Activated naive CD4-positive, alpha-beta T cell treated with anti-CD3 and anti-CD28 coated beads, Interleukin-2, amount 50 U/mL, for 24 hours (primary cell): ENCODE data around the gene FLNB.
"Not testable (repeated sequence)": the region's sequence is repeated elsewhere in the genome, so short reads cannot be mapped to it uniquely, and the experiment has no call there.

ENCODE experiments used
- H3K27ac Mint-ChIP-seq: one replicate; pipeline ENCODE4 v1.8.0; 2021; ENCODE audit warnings: mild to moderate bottlenecking, mixed read lengths
- H3K27me3 Mint-ChIP-seq: one replicate; pipeline ENCODE4 v1.8.0; 2021; ENCODE audit warnings: mixed read lengths
- H3K36me3 Mint-ChIP-seq: one replicate; pipeline ENCODE4 v1.8.0; 2021; ENCODE audit warnings: mixed read lengths
- H3K4me1 Mint-ChIP-seq: one replicate; pipeline ENCODE4 v1.8.0; 2021; ENCODE audit warnings: mixed read lengths
- H3K4me3 Mint-ChIP-seq: one replicate; pipeline ENCODE4 v1.8.0; 2021; ENCODE audit warnings: mild to moderate bottlenecking, mixed read lengths
- H3K9me3 Mint-ChIP-seq: one replicate; pipeline ENCODE4 v1.8.0; 2021; ENCODE audit warnings: mixed read lengths

The FLNB gene

DNA sequence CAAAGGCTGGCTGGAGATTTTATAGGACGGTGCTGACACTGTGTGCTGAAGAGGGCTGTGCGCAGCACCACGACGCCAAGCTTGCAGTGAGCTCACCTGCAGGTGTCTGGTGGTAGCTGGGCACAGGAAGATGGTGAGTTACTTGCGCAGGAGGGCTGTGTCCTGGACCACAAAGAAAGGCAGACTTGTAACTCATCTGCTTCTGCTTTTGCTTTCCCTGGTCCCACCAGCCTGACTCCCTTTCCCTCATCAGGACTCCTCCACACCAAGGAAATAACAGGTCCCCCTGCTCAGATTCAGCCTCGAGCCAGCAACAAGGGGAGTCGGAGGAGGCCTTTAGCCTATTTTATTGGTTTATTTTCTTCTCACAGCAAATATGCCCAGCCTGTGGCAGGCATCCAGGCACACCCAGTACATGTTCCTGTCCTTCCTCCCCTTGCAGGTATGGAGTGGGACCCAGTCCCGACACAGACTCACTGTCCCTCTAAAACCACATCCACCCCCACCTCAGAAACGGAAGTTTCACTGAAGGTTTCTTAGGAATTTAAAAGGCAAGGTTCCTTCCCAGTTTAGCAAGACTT lies 35.6 kb upstream of the FLNB start:
- H3K36me3 Mint-ChIP-seq = no peaks in the 10 kb centered on the region
- H3K9me3 Mint-ChIP-seq = no peaks in the 10 kb centered on the region
- H3K27me3 Mint-ChIP-seq = no peaks in the 10 kb centered on the region
- H3K27ac Mint-ChIP-seq = peak overlapping the region; percentile 8
- H3K4me1 Mint-ChIP-seq = peaks cover 16% of the 10 kb centered on the region
- no peak overlapping the region for H3K4me3 Mint-ChIP-seq

GRCh38 chr3:57973715-57974477 lies 34.3 kb upstream of the FLNB start:
- H3K9me3 Mint-ChIP-seq = no peaks in the 10 kb centered on the region
- no peak overlapping the region for H3K27ac Mint-ChIP-seq

GRCh38 chr3:57974796-57975388 lies 33.3 kb upstream of the FLNB start:
- H3K36me3 Mint-ChIP-seq = no peaks in the 10 kb centered on the region
- H3K4me1 Mint-ChIP-seq = peaks cover 7% of the 10 kb centered on the region
- no peaks in the 10 kb centered on the region for H3K27me3 Mint-ChIP-seq
- no peak overlapping the region for H3K27ac Mint-ChIP-seq
- H3K4me3 Mint-ChIP-seq = no peak overlapping the region
- no peaks in the 10 kb centered on the region for H3K9me3 Mint-ChIP-seq

More at GRCh38 chr3:57973715-57974477, 34.3 kb upstream of the FLNB start:
- H3K4me3 Mint-ChIP-seq = no peak overlapping the region
- H3K36me3 Mint-ChIP-seq = no peaks in the 10 kb centered on the region
- H3K27me3 Mint-ChIP-seq = no peaks in the 10 kb centered on the region
- H3K4me1 Mint-ChIP-seq = peaks cover 7% of the 10 kb centered on the region

- Mint-ChIP-seq H3K4me3 (no peak overlapping the region), H3K4me1 (peaks cover 5% of the 10 kb centered on the region), H3K27ac (no peak overlapping the region), H3K9me3 (no peaks in the 10 kb centered on the region), H3K36me3 (no peaks in the 10 kb centered on the region), H3K27me3 (no peaks in the 10 kb centered on the region)
Measured at GRCh38 chr3:57977818-57978235, 30.4 kb upstream of the FLNB start.

DNA sequence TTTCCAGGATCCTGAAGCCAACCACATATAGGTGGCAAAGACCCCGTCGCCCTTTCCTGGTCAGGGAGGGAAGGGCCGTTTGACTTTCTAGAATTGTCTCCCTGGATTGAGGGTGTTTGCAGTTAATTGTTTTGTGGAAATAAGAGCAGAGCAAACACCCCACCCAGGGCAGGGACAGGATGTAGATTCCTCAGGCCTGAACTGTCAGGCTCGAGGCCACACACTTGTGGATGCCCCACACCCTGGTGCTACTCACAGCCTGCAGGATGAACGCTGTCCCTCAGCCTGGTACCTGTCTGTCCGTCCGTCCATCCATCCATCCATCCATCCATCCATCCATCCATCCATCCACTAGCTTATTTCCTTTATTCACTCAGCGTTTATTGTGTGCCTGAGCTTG lies 29.9 kb upstream of the FLNB start:
- H3K4me3 Mint-ChIP-seq = no peak overlapping the region
- H3K27me3 Mint-ChIP-seq = no peaks in the 10 kb centered on the region
- no peak overlapping the region for H3K27ac Mint-ChIP-seq
- no peaks in the 10 kb centered on the region for H3K36me3 Mint-ChIP-seq
- peaks cover 8% of the 10 kb centered on the region for H3K4me1 Mint-ChIP-seq
- H3K9me3 Mint-ChIP-seq = no peaks in the 10 kb centered on the region

GRCh38 chr3:57980416-57980815 lies 27.8 kb upstream of the FLNB start:
- no peaks in the 10 kb centered on the region for H3K27me3 Mint-ChIP-seq
- H3K4me3 Mint-ChIP-seq = no peak overlapping the region

DNA sequence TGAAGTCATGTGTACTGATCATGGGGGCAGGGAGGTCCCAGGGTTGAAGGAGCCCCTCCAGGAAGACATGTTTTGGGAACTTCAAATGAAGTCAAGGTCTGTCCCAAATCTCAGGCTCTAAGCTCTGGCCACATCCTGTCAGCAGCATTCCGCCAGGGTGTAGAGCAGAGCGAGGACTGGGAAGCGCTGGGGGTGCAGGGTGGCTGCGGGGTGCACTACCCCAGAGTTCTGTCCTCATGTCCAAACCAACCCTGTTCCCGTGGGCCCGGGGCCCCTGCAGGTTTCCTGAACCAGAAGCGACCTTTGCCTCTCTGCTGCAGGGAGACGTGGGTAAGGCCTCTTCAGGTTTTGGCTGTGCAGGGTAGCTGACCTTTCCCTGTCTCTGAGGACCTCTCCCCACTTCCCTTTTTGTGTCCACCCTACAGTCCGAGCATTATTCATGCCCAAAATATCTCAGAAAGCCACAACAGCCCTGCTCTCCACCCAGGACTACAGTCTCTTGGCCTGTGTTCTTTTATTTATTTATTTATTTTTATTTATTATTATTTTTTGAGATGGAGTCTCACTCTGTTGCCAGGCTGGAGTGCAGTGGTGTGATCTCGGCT lies 26.6 kb upstream of the FLNB start:
- Mint-ChIP-seq H3K27ac (no peak overlapping the region), H3K9me3 (no peaks in the 10 kb centered on the region), H3K4me3 (no peak overlapping the region), H3K4me1 (peaks cover 18% of the 10 kb centered on the region), H3K27me3 (no peaks in the 10 kb centered on the region), H3K36me3 (no peaks in the 10 kb centered on the region)

More at GRCh38 chr3:57980416-57980815, 27.8 kb upstream of the FLNB start:
- H3K27ac Mint-ChIP-seq = peak overlapping the region; percentile 14
- H3K4me1 Mint-ChIP-seq = peaks cover 18% of the 10 kb centered on the region
- H3K36me3 Mint-ChIP-seq = no peaks in the 10 kb centered on the region
- H3K9me3 Mint-ChIP-seq = no peaks in the 10 kb centered on the region

- peaks cover 18% of the 10 kb centered on the region for H3K4me1 Mint-ChIP-seq
- H3K36me3 Mint-ChIP-seq = no peaks in the 10 kb centered on the region
- H3K27me3 Mint-ChIP-seq = no peaks in the 10 kb centered on the region
- no peak overlapping the region for H3K27ac Mint-ChIP-seq
- no peak overlapping the region for H3K4me3 Mint-ChIP-seq
- no peaks in the 10 kb centered on the region for H3K9me3 Mint-ChIP-seq
Measured at GRCh38 chr3:57982561-57983243, 25.5 kb upstream of the FLNB start.

GRCh38 chr3:57983734-57984518 lies 24.3 kb upstream of the FLNB start:
- Mint-ChIP-seq H3K9me3 (no peaks in the 10 kb centered on the region), H3K4me1 (peaks cover 18% of the 10 kb centered on the region), H3K27ac (peak overlapping the region; percentile 93), H3K36me3 (no peaks in the 10 kb centered on the region), H3K27me3 (no peaks in the 10 kb centered on the region), H3K4me3 (peak overlapping the region; percentile 65)

- no peaks in the 10 kb centered on the region for H3K36me3 Mint-ChIP-seq
- peaks cover 18% of the 10 kb centered on the region for H3K4me1 Mint-ChIP-seq
- H3K27ac Mint-ChIP-seq = no peak overlapping the region
- H3K27me3 Mint-ChIP-seq = no peaks in the 10 kb centered on the region
- H3K4me3 Mint-ChIP-seq = no peak overlapping the region
- no peaks in the 10 kb centered on the region for H3K9me3 Mint-ChIP-seq
Measured at GRCh38 chr3:57985176-57985983, 22.8 kb upstream of the FLNB start.

- no peaks in the 10 kb centered on the region for H3K36me3 Mint-ChIP-seq
Measured at GRCh38 chr3:57985984-57986246, 22.3 kb upstream of the FLNB start.

DNA sequence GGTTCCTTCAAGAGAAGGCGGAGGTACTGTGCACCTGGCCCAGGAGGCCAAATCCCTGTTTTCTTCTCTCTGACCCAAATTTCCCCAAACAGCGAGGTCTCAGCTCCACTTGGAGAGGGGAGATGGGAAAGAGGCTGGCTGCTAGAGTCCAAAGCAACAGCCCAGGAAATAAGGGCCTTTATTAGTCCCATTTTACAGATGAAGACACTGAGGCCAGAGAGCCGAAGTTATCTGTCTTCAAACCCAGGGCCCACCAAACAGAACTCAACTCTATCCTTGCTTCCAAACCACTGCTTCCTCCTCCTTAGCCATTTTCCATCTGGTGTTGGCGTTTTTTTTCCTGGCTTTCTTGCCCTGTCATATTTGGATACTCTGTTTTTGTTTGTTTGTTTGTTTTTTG lies 22.0 kb upstream of the FLNB start:
- Mint-ChIP-seq H3K27ac (no peak overlapping the region), H3K36me3 (no peaks in the 10 kb centered on the region), H3K9me3 (no peaks in the 10 kb centered on the region), H3K4me1 (peaks cover 18% of the 10 kb centered on the region), H3K27me3 (no peaks in the 10 kb centered on the region), H3K4me3 (no peak overlapping the region)

More at GRCh38 chr3:57985984-57986246, 22.3 kb upstream of the FLNB start:
- H3K4me1 Mint-ChIP-seq = peaks cover 18% of the 10 kb centered on the region
- H3K27me3 Mint-ChIP-seq = no peaks in the 10 kb centered on the region
- no peaks in the 10 kb centered on the region for H3K9me3 Mint-ChIP-seq
- H3K27ac Mint-ChIP-seq = no peak overlapping the region
- no peak overlapping the region for H3K4me3 Mint-ChIP-seq

DNA sequence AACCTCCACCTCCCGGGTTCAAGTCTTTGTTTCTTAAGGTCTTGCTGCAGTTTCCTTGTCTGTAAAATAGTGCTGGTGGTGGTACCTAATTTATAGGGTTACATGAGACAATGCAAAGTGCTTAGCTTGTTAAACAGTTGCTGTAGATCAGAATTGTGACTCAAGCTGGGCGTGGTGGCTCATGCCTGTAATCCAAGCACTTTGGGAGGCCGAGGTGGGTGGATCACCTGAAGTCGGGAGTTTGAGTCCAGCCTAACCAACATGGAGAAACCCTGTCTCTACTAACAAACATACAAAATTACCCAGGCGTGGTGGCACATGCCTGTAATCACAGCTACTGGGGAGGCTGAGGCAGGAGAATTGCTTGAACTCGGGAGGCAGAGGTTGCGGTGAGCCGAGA lies 19.0 kb upstream of the FLNB start:
- H3K27ac Mint-ChIP-seq, H3K4me3 Mint-ChIP-seq, H3K27me3 Mint-ChIP-seq, H3K4me1 Mint-ChIP-seq, H3K9me3 Mint-ChIP-seq, H3K36me3 Mint-ChIP-seq: not testable (repeated sequence)

DNA sequence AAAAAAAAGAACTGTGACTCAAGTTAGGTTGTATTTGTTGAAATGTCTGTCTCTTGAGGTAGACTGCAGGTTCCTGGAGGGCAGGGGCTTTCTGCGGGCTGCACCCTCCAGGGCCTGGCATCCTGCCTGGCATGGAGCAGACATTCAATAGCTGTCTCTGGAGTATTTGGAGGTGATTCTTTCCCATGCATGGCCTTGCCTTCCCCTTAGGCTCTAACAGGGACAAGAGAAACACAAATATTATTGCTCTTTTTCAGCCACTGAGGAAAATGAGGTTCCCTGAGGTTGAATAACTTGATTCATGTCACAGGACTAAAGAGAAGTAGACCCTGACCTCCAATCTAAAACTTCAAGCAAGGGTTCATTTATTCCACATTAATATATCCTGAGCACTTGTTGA lies 18.6 kb upstream of the FLNB start:
- no peaks in the 10 kb centered on the region for H3K36me3 Mint-ChIP-seq
- no peak overlapping the region for H3K27ac Mint-ChIP-seq
- no peak overlapping the region for H3K4me3 Mint-ChIP-seq
- no peaks in the 10 kb centered on the region for H3K4me1 Mint-ChIP-seq
- no peaks in the 10 kb centered on the region for H3K9me3 Mint-ChIP-seq
- H3K27me3 Mint-ChIP-seq = no peaks in the 10 kb centered on the region
